Thoracic aorta (tissue), 2 donors: ENCODE results near the gene MDFI. TPM values are rescaled to one million over a fixed set of nuclear protein-coding genes. Genes with fewer than 3 reads are reported as not detected.

Source experiments
- ATAC-seq: fragments of 150-250 bp; one replicate; pipeline ENCODE4 v1.8.0; 2017; ENCODE audit warnings: low read depth; ENCODE audit not compliant: insufficient number of reproducible peaks, low FRiP score
- DNase-seq: peaks from one replicate; pipeline ENCODE4 v3.0.0-alpha.2; 2020; ENCODE audit warnings: low spot score
- H3K27ac ChIP-seq, 2 donors: fragments of 200-600 bp; sonication (generic); 1 replicate in 1 of 2; 2 replicates in 1 of 2; pipeline ENCODE4 v1.5.1; 2016; ENCODE audit warnings: mild to moderate bottlenecking in 2 of 2, moderate library complexity in 2 of 2
- H3K27me3 ChIP-seq: fragments of 200-600 bp; sonication (generic); replicated peaks from 2 replicates; pipeline ENCODE4 v1.6.0; 2016; ENCODE audit warnings: mild to moderate bottlenecking; ENCODE audit not compliant: insufficient read depth
- H3K36me3 ChIP-seq: fragments of 200-600 bp; sonication (generic); one replicate; pipeline ENCODE4 v1.5.1; 2016
- H3K4me1 ChIP-seq, 2 donors: fragments of 200-600 bp; sonication (generic); 1 replicate in 1 of 2; 2 replicates in 1 of 2; pipeline versions ENCODE4 v1.5.1 to v1.6.0; 2016; ENCODE audit warnings: low read depth in 2 of 2, mild to moderate bottlenecking in 1 of 2; ENCODE audit not compliant: control insufficient read depth in 1 of 2
- H3K4me3 ChIP-seq: fragments of 200-600 bp; sonication (generic); 2 replicates; pipeline ENCODE4 v1.5.1; 2016; ENCODE audit warnings: mild to moderate bottlenecking
- H3K9me3 ChIP-seq: fragments of 200-600 bp; sonication (generic); 2 replicates; pipeline ENCODE4 v1.5.1; 2016
- total RNA-seq, 2 donors: library from RNA; depleted of rRNA; stranded (reverse); fragments of >200 nt; gene quantifications; one replicate each; pipeline versions ENCODE4 v1.1.0 to v1.2.3, GENCODE V29; 2016
- TF ChIP-seq, protein P1 (sequence below): fragments of 200-600 bp; sonication (generic); IDR thresholded peaks from one replicate; pipeline ENCODE4 v1.5.1; 2019; ENCODE audit warnings: antibody characterized with exemption

The MDFI gene
- total RNA-seq, 2 donors from 2014 or later, result 5.1 to 10.3 TPM

DNA sequence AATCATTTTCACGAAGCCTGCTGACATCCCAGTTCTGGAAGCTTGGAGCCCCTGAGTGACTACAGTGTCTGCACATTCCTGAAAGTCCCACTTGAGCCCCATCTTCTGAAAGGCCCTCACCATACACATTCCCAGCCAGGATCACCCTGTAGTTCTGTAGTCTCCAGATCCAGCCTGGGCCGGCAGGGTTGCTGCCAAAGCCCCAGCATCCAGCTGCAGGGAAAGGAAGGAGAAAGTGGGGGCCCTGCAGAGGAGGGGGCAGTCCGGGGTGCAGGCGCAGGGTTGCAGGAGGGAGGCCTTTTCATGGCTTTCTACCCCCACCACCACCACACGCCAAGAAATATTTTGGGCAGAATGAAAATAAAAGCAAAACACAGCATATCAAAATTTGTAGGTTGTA is 26.0 kb downstream of the MDFI start:
- TF ChIP-seq, protein P1, sequence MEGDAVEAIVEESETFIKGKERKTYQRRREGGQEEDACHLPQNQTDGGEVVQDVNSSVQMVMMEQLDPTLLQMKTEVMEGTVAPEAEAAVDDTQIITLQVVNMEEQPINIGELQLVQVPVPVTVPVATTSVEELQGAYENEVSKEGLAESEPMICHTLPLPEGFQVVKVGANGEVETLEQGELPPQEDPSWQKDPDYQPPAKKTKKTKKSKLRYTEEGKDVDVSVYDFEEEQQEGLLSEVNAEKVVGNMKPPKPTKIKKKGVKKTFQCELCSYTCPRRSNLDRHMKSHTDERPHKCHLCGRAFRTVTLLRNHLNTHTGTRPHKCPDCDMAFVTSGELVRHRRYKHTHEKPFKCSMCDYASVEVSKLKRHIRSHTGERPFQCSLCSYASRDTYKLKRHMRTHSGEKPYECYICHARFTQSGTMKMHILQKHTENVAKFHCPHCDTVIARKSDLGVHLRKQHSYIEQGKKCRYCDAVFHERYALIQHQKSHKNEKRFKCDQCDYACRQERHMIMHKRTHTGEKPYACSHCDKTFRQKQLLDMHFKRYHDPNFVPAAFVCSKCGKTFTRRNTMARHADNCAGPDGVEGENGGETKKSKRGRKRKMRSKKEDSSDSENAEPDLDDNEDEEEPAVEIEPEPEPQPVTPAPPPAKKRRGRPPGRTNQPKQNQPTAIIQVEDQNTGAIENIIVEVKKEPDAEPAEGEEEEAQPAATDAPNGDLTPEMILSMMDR, result no peak
- no peak for ATAC-seq
- H3K9me3 ChIP-seq, result no peaks in the 10 kb centered on the region
- H3K27ac ChIP-seq, result no peak overlapping the region
- no peak overlapping the region for H3K4me3 ChIP-seq
- H3K36me3 ChIP-seq, result no peaks in the 10 kb centered on the region
- H3K27me3 ChIP-seq, result no peaks in the 10 kb centered on the region
- DNase-seq, result no peak
- H3K4me1 ChIP-seq, result no peaks in the 10 kb centered on the region

DNA sequence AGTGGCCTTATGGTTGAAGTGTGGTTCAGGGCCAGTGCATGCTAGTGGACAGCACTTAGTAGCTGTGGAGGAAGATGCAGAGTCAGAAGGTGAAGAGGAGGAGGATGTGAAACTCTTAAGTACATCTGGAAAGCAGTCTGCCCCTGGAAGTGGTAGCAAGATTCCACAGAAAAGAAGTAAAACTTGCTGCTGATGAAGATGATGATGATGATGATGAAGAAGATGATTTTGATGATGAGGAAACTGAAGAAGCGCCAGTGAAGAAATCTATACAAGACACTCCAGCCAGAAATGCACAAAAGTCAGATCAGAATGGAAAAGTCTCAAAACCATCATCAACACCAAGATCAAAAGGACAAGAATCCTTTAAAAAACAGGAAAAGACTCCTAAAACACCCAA is 28.9 kb downstream of the MDFI start:
- TF ChIP-seq, protein P1, result no peak
- no peak overlapping the region for H3K27ac ChIP-seq
- no peak for DNase-seq
- H3K27me3 ChIP-seq, result no peaks in the 10 kb centered on the region
- H3K4me3 ChIP-seq, result no peak overlapping the region
- ATAC-seq, result no peak
- no peaks in the 10 kb centered on the region for H3K4me1 ChIP-seq
- H3K36me3 ChIP-seq, result no peaks in the 10 kb centered on the region
- H3K9me3 ChIP-seq, result no peaks in the 10 kb centered on the region

DNA sequence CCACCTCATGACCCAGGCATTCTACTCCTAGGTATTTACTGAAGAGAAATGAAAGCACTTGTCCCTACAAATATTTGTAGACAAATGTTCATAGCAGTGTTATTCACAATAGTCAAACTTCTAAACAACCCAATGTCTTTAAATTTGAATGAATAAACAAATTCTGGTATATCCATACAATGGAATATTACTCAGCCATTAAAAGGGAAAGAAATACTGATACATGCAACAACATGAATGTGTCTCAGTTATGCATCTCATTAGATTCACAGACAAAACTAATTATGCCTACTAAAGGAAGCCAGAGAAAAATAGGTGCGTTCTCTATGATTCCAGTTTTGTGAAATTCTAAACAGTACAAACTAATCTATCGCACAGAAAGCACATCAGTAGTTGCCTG is 30.7 kb downstream of the MDFI start:
- Histone ChIP-seq H3K27ac (no peak overlapping the region), H3K4me3 (no peak overlapping the region), H3K27me3 (no peaks in the 10 kb centered on the region), H3K36me3 (no peaks in the 10 kb centered on the region), H3K9me3 (no peaks in the 10 kb centered on the region), H3K4me1 (no peaks in the 10 kb centered on the region)
- DNase-seq (no peak), ATAC-seq (no peak)
- TF ChIP-seq, protein P1, result no peak

DNA sequence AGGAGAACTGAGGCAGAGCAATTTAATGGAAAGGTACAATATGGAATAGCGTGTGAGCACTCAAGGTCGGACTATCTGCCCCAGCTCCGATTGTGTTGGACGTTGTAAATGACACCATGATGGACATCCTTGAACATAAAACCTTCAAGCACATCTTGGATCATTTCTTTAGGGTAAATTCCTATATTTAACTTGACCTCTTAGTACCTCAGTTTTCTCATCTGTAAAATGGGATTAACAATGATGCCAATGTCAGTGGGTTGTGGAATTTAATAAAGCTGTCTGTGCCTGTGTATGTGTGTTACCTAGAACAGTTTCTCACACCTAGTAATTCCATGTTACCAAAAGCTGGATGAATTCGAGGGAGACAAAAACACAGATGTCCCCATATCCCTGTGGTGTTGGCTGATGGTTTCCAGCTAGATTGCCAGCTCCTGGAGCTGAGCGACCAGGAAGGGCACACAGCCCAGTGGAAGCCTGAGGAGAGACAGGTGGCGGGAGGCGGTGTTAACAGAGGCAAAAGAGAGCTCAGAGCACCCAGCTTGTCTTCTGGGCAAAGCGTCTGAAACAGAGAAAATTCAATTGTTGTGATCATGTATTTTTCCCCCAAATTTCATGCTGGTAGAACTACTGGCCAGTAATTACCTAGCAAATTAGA is 32.6 kb downstream of the MDFI start:
- H3K27ac ChIP-seq, result no peak overlapping the region
- no peaks in the 10 kb centered on the region for H3K27me3 ChIP-seq
- ATAC-seq, result no peak
- no peaks in the 10 kb centered on the region for H3K36me3 ChIP-seq
- H3K4me1 ChIP-seq, result no peaks in the 10 kb centered on the region
- no peak overlapping the region for H3K4me3 ChIP-seq
- H3K9me3 ChIP-seq, result no peaks in the 10 kb centered on the region
- TF ChIP-seq, protein P1, result no peak
- no peak for DNase-seq

DNA sequence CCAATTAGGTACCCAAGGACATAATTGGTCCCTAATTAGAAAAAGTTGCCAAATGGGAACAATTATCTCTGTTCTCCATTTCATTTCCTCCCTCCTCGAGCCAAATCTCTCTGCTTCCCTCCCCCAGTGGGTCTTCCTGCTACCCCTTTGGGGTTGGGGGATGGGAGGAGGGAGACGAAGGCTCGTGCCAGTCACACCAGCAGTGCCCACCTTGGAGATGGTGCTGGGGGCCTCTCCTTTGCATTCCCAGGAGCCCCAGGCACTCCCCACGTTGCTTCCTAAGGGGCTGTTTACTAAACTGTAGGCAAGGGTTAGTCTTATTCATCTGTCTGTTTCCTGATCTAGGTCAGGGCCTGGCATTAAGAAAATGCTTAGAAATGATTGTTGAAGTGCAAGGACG is 33.1 kb downstream of the MDFI start:
- Histone ChIP-seq H3K36me3 (no peaks in the 10 kb centered on the region), H3K27me3 (no peaks in the 10 kb centered on the region), H3K9me3 (no peaks in the 10 kb centered on the region), H3K27ac (no peak overlapping the region), H3K4me3 (no peak overlapping the region), H3K4me1 (no peaks in the 10 kb centered on the region)
- ATAC-seq, result no peak
- TF ChIP-seq, protein P1, result no peak
- DNase-seq, result no peak
